Measurements from ENCODE around the gene E2F4.

- TF ChIP-seq CTCF (IDR thresholded peaks at IDR 0.05) (no peak), POLR2A (IDR thresholded peaks at IDR 0.05) (no peak)
Observed at GRCh38 chr16:67229906-67230808, 38.2 kb downstream of the E2F4 start.

All from heart left ventricle (tissue), 13 donors.